VCaP (cell line): Measurements from ENCODE around the gene B4GALT6.

Source experiments
- H3K27ac ChIP-seq: fragments of 450-650 bp; 2 replicates; pipeline ENCODE4 v1.5.1; 2017
- CTCF ChIP-seq: fragments of 450-650 bp; conservative IDR thresholded peaks from 2 replicates; pipeline ENCODE4 v1.5.1; 2017; ENCODE audit warnings: mild to moderate bottlenecking, moderate library complexity

B4GALT6 gene

GRCh38 chr18:31578126-31578525 lies 106.3 kb downstream of the B4GALT6 start:
- TF ChIP-seq CTCF: no peak
- H3K27ac ChIP-seq: no peak overlapping the region

DNA sequence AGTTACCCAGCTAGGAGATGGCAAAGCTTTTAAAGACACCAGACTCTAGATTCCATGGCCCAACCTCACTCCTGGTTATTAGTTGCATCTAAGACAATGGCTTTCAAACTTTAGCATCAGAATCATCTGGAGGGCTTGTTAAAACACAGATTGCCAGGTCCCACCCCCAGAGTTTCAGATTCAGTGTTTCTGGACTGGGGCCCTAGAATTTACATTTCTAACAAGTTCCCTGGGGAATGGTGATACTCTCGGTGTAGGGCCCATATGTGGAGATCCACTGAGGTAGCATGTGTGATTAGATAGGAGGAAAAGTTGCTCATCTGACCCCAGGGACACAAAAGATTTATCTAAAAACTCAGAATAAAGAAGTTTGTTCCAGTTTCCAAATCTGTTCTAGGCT lies 107.2 kb downstream of the B4GALT6 start:
- TF ChIP-seq CTCF: no peak
- H3K27ac ChIP-seq: no peak overlapping the region

DNA sequence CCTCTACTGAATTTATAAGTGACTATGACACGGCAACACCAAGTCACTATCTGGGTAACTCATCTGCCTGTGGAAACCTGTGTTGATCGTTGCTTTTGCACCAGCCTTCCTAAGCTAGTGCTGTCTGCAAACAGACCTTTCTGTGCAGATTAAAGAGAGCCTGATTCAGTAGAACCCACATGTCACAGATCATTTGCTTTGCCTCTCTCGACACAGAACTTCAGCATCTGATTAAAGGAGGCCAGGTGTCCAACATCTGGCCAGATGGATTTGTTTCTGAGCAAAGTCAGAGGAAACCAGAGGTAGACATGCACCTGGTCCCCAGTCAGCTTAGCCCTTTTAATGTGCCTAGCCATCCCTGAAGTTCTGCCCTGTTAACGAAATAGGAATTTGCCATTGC lies 107.7 kb downstream of the B4GALT6 start:
- H3K27ac ChIP-seq: no peak overlapping the region
- TF ChIP-seq CTCF: no peak

- peak overlapping the region; percentile 49 for H3K27ac ChIP-seq
- TF ChIP-seq CTCF: no peak
These were observed 108.7 kb downstream of the B4GALT6 start for GRCh38 chr18:31575515-31576257.

GRCh38 chr18:31574359-31574758 lies 110.0 kb downstream of the B4GALT6 start:
- no peak for TF ChIP-seq CTCF
- no peak overlapping the region for H3K27ac ChIP-seq
